OCI-LY7 (cell line): Measurements from ENCODE around the gene TDRD7. TPM values are rescaled to one million over a fixed set of nuclear protein-coding genes. Genes with fewer than 3 reads are reported as not detected.

Source experiments
- BruUV-seq: library from RNA; stranded (reverse); fragments of 400-500 nt; replicated peaks from 2 replicates; lab custom pipeline; 2021; lab: Mats Ljungman, UMichigan
- CTCF ChIA-PET: fragments of 300-600 bp; sonication (Branson Sonifier 250); formaldehyde crosslinking; loops from one replicate; lab custom pipeline; 2022; ENCODE audit warnings: antibody characterized with exemption; ENCODE audit not compliant: unreplicated experiment; lab: Charles Lee
- POLR2A ChIA-PET: fragments of 300-600 bp; sonication (Branson Sonifier 250); formaldehyde crosslinking; loops from one replicate; lab custom pipeline; 2022; ENCODE audit warnings: antibody characterized with exemption; lab: Charles Lee
- DNase-seq: peaks from one replicate; pipeline ENCODE4 v3.0.0-alpha.2; 2015; ENCODE audit warnings: low spot score
- H2AFZ ChIP-seq: fragments of 200-600 bp; sonication (generic), shearing (Covaris generic); 2 replicates; pipeline ENCODE4 v1.6.1; 2014; ENCODE audit warnings: mild to moderate bottlenecking, antibody characterized with exemption, low read length, moderate library complexity
- H3K27ac ChIP-seq: fragments of 200-600 bp; sonication (generic); 2 replicates; pipeline ENCODE4 v1.5.1; 2014; ENCODE audit warnings: mixed run types, low read depth, mild to moderate bottlenecking, moderate library complexity, low read length, inconsistent platforms; ENCODE audit not compliant: poor library complexity, severe bottlenecking
- H3K36me3 ChIP-seq: fragments of 200-600 bp; sonication (generic); 2 replicates; pipeline ENCODE4 v1.6.1; 2014; ENCODE audit warnings: mild to moderate bottlenecking, antibody characterized with exemption, low read length, moderate library complexity, mixed read lengths; ENCODE audit not compliant: insufficient read depth
- H3K4me1 ChIP-seq: fragments of 200-600 bp; sonication (generic); 2 replicates; pipeline ENCODE4 v1.5.1; 2014; ENCODE audit warnings: mild to moderate bottlenecking, low read length; ENCODE audit not compliant: insufficient read depth, poor library complexity, severe bottlenecking
- H3K4me2 ChIP-seq: fragments of 200-600 bp; sonication (generic); 2 replicates; pipeline ENCODE4 v1.6.1; 2014; ENCODE audit warnings: mild to moderate bottlenecking, low read length
- H3K4me3 ChIP-seq: fragments of 200-600 bp; sonication (generic); 2 replicates; pipeline ENCODE4 v1.5.1; 2014; ENCODE audit warnings: mild to moderate bottlenecking, low read depth, low read length; ENCODE audit not compliant: poor library complexity, severe bottlenecking
- H3K79me2 ChIP-seq: fragments of 200-600 bp; sonication (generic); 2 replicates; pipeline ENCODE4 v1.6.1; 2016; ENCODE audit warnings: low read depth, mild to moderate bottlenecking, low read length, moderate library complexity, mixed read lengths; ENCODE audit not compliant: insufficient read depth
- H3K9me2 ChIP-seq: fragments of 200-600 bp; sonication (generic); 2 replicates; pipeline ENCODE4 v1.6.1; 2016; ENCODE audit warnings: mild to moderate bottlenecking, low read length, mixed read lengths; ENCODE audit not compliant: insufficient read depth
- H3K9me3 ChIP-seq: fragments of 200-600 bp; sonication (generic); 2 replicates; pipeline ENCODE4 v1.6.1; 2014; ENCODE audit warnings: mild to moderate bottlenecking, mixed run types, low read length, mixed read lengths
- H4K20me1 ChIP-seq: fragments of 200-600 bp; sonication (generic); 2 replicates; pipeline ENCODE4 v1.6.1; 2014; ENCODE audit warnings: mild to moderate bottlenecking, antibody characterized with exemption, low read length, moderate library complexity, mixed read lengths; ENCODE audit not compliant: insufficient read depth
- CTCF ChIP-seq: fragments of 200-600 bp; sonication (generic); conservative IDR thresholded peaks from 2 replicates; pipeline ENCODE4 v1.5.1; 2014; ENCODE audit warnings: mild to moderate bottlenecking, antibody characterized with exemption, low read length, moderate library complexity, mixed read lengths
- EZH2phosphoT487 ChIP-seq: fragments of 200-600 bp; sonication (generic); IDR thresholded peaks from 2 replicates; pipeline ENCODE4 v1.6.1; 2018; ENCODE audit warnings: low read depth, borderline replicate concordance, mild to moderate bottlenecking, mixed run types, antibody characterized with exemption, low read length, moderate library complexity, mixed read lengths
- intact Hi-C: fragments of 100-400 bp; cut with micrococcal nuclease; formaldehyde crosslinking; loops from one replicate; pipeline ENCODE4 v1.10.0; 2022; ENCODE audit not compliant: unreplicated experiment
- total RNA-seq, 2 experiments: library from RNA; depleted of rRNA in 1 of 2; stranded (reverse); fragments of >200 nt in 1 of 2; shearing (Covaris generic) in 1 of 2; gene quantifications; 2 replicates each; pipeline ENCODE4 v1.2.3, GENCODE V29; 2014 to 2022

The TDRD7 gene
- total RNA-seq, 2 experiments from 2014 or later = 4.0 to 6.1 TPM

- H2AFZ ChIP-seq = no peak overlapping the region
- no peaks in the 10 kb centered on the region for H3K36me3 ChIP-seq
- no peaks in the 10 kb centered on the region for H3K9me2 ChIP-seq
- POLR2A ChIA-PET = no interaction called here
- H3K4me2 ChIP-seq = no peak overlapping the region
- no peak overlapping the region for H3K4me3 ChIP-seq
- H3K79me2 ChIP-seq = no peaks in the 10 kb centered on the region
- CTCF ChIA-PET = no interaction called here
- H3K27ac ChIP-seq = no peak overlapping the region
- DNase-seq = no peak
- H4K20me1 ChIP-seq = no peaks in the 10 kb centered on the region
- H3K9me3 ChIP-seq = peaks cover 13% of the 10 kb centered on the region; the same call in 1 of the 2 replicates
- no peaks in the 10 kb centered on the region for H3K4me1 ChIP-seq
- intact Hi-C loops = no loop called here
- BruUV-seq = no TSS peak
- TF ChIP-seq CTCF (no peak), EZH2phosphoT487 (no peak)
Measured at GRCh38 chr9:97373331-97373730, 38.6 kb upstream of the TDRD7 start.

- Histone ChIP-seq H3K4me3 (no peak overlapping the region), H3K9me3 (no peaks in the 10 kb centered on the region), H2AFZ (no peak overlapping the region), H4K20me1 (no peaks in the 10 kb centered on the region), H3K79me2 (no peaks in the 10 kb centered on the region), H3K9me2 (no peaks in the 10 kb centered on the region), H3K4me1 (no peaks in the 10 kb centered on the region), H3K27ac (no peak overlapping the region), H3K4me2 (no peak overlapping the region), H3K36me3 (no peaks in the 10 kb centered on the region)
- ChIA-PET CTCF (no interaction called here), POLR2A (no interaction called here)
- no TSS peak for BruUV-seq
- TF ChIP-seq EZH2phosphoT487 (no peak), CTCF (no peak)
- intact Hi-C loops = no loop called here
- DNase-seq = no peak
Measured at GRCh38 chr9:97374811-97375210, 37.1 kb upstream of the TDRD7 start.

GRCh38 chr9:97376902-97377301, 35.0 kb upstream of the TDRD7 start:
- H3K9me3 ChIP-seq = no peaks in the 10 kb centered on the region
- ChIA-PET POLR2A (interaction anchor here (0.7 to 1.2 kb wide), 3 partner anchors 13 to 314 kb away, joined by 3 read pairs; no protein-coding TSS in a partner anchor), CTCF (no interaction called here)
- H3K4me3 ChIP-seq = no peak overlapping the region
- H3K36me3 ChIP-seq = no peaks in the 10 kb centered on the region
- no peak overlapping the region for H3K4me2 ChIP-seq
- H3K27ac ChIP-seq = no peak overlapping the region
- DNase-seq = no peak
- no peak overlapping the region for H2AFZ ChIP-seq
- H3K9me2 ChIP-seq = no peaks in the 10 kb centered on the region
- TF ChIP-seq EZH2phosphoT487 (no peak), CTCF (no peak)
- H3K4me1 ChIP-seq = no peaks in the 10 kb centered on the region
- intact Hi-C loops = no loop called here
- H4K20me1 ChIP-seq = no peaks in the 10 kb centered on the region
- H3K79me2 ChIP-seq = no peaks in the 10 kb centered on the region
- no TSS peak for BruUV-seq
